Measurements from ENCODE around the gene PIK3C3. TPM values are rescaled to one million over a fixed set of nuclear protein-coding genes. Genes with fewer than 3 reads are reported as not detected.

The PIK3C3 gene
- total RNA-seq, 4 donors from 2014 or later, result 61.3 to 77.4 (median 72.5) TPM

GRCh38 chr18:41993151-41993550, 38.1 kb downstream of the PIK3C3 start:
- DNase-seq, result no peak
- no peaks in the 10 kb centered on the region for H3K27me3 ChIP-seq
- no peak overlapping the region for H3K27ac ChIP-seq
- H3K36me3 ChIP-seq, result peaks cover 9 to 16% of the 10 kb centered on the region in 2 donors
- no peaks in the 10 kb centered on the region for H3K4me1 ChIP-seq
- no peaks in the 10 kb centered on the region for H3K9me3 ChIP-seq
- H3K4me3 ChIP-seq (replicated peaks in 1 of 3), result no peak overlapping the region
- no peak for TF ChIP-seq CTCF (IDR thresholded peaks at IDR 0.05)
- TF ChIP-seq POLR2A (IDR thresholded peaks at IDR 0.05), result no peak
- intact Hi-C loops (cut with DNase I), result no loop called here
- 91 to 96% methylated on average over 2 of the region's 2 CpGs for WGBS, 2 donors

- intact Hi-C loops (cut with DNase I), result no loop called here
- Histone ChIP-seq H3K36me3 (peaks cover 17 to 28% of the 10 kb centered on the region in 2 donors), H3K27me3 (no peaks in the 10 kb centered on the region), H3K4me1 (no peaks in the 10 kb centered on the region), H3K9me3 (no peaks in the 10 kb centered on the region), H3K27ac (no peak overlapping the region), H3K4me3 (replicated peaks in 1 of 3) (no peak overlapping the region)
- no peak for DNase-seq
- 98% methylated on average over 1 of the region's 1 CpG for WGBS, 2 donors
- TF ChIP-seq CTCF (IDR thresholded peaks at IDR 0.05) (no peak), POLR2A (IDR thresholded peaks at IDR 0.05) (no peak)
Observed at GRCh38 chr18:41996020-41996419, 41.0 kb downstream of the PIK3C3 start.

- Histone ChIP-seq H3K27me3 (no peaks in the 10 kb centered on the region), H3K4me1 (no peaks in the 10 kb centered on the region), H3K27ac (no peak overlapping the region), H3K9me3 (no peaks in the 10 kb centered on the region), H3K4me3 (replicated peaks in 1 of 3) (no peak overlapping the region), H3K36me3 (peaks cover 20 to 38% of the 10 kb centered on the region in 2 donors)
- no peak for DNase-seq
- 88 to 90% methylated on average over 4 of the region's 4 CpGs for WGBS, 2 donors
- intact Hi-C loops (cut with DNase I), result no loop called here
- no peak for TF ChIP-seq POLR2A (IDR thresholded peaks at IDR 0.05)
- TF ChIP-seq CTCF (IDR thresholded peaks at IDR 0.05), result no peak
Observed at GRCh38 chr18:41999751-42000150, 44.7 kb downstream of the PIK3C3 start.

- TF ChIP-seq POLR2A (IDR thresholded peaks at IDR 0.05), result no peak
- TF ChIP-seq CTCF (IDR thresholded peaks at IDR 0.05), result no peak
Observed at GRCh38 chr18:42001801-42002200, 46.8 kb downstream of the PIK3C3 start.

DNA sequence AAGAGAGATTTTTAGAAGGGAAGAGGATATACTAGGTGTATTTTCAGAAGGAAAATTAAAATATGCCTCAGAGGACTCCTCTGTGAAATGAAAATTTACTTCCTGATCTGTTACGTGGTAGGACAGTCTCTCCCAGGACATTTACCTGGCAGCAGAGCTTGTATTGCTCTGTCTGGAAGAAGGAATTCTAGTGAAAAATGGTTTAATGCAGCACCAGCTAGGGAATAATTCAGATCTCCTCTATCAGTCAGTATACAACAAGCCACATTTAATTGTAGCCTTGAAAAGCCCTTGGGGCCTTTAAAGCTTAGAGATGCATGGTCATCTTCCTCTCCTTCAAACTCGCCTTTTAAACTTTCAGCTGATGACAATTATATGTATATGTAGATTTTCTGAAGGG, 49.6 kb downstream of the PIK3C3 start:
- WGBS, 2 donors, result 90 to 96% methylated on average over 2 of the region's 2 CpGs
- TF ChIP-seq CTCF (IDR thresholded peaks at IDR 0.05) (no peak), POLR2A (IDR thresholded peaks at IDR 0.05) (no peak)

More at GRCh38 chr18:42001801-42002200, 46.8 kb downstream of the PIK3C3 start:
- Histone ChIP-seq H3K27me3 (no peaks in the 10 kb centered on the region), H3K4me1 (no peaks in the 10 kb centered on the region), H3K9me3 (no peaks in the 10 kb centered on the region), H3K27ac (no peak overlapping the region), H3K36me3 (peaks cover 26 to 30% of the 10 kb centered on the region in 2 donors), H3K4me3 (replicated peaks in 1 of 3) (no peak overlapping the region)
- intact Hi-C loops (cut with DNase I), result no loop called here
- 91 to 92% methylated on average over 3 of the region's 3 CpGs for WGBS, 2 donors
- no peak for DNase-seq

More for the DNA sequence above, 49.6 kb downstream of the PIK3C3 start:
- intact Hi-C loops (cut with DNase I), result no loop called here
- H3K9me3 ChIP-seq, result no peaks in the 10 kb centered on the region
- no peak overlapping the region for H3K4me3 ChIP-seq (replicated peaks in 1 of 3)
- no peaks in the 10 kb centered on the region for H3K27me3 ChIP-seq
- no peaks in the 10 kb centered on the region for H3K4me1 ChIP-seq
- H3K27ac ChIP-seq, result no peak overlapping the region
- DNase-seq, result no peak
- H3K36me3 ChIP-seq, result peaks cover 18 to 21% of the 10 kb centered on the region in 2 donors
